ENCODE results near the gene TSPAN14.

GRCh38 chr10:80458638-80459037 lies 4.5 kb downstream of the TSPAN14 start:
- TF ChIP-seq POLR2A (IDR thresholded peaks at IDR 0.05) = no peak
- no peak for TF ChIP-seq CTCF (IDR thresholded peaks at IDR 0.05)
